GM21381 (cell line): ENCODE data around the gene PRKN.

Experiments used
- ATAC-seq: cut with Tn5 transposase; IDR thresholded peaks from one replicate; pipeline ENCODE4 v1.9.1; 2021; ENCODE audit warnings: mild to moderate bottlenecking, moderate library complexity; ENCODE audit not compliant: unreplicated experiment

Gene PRKN

GRCh38 chr6:161444464-161444863, 1283.1 kb downstream of the PRKN start:
- ATAC-seq: no peak

DNA sequence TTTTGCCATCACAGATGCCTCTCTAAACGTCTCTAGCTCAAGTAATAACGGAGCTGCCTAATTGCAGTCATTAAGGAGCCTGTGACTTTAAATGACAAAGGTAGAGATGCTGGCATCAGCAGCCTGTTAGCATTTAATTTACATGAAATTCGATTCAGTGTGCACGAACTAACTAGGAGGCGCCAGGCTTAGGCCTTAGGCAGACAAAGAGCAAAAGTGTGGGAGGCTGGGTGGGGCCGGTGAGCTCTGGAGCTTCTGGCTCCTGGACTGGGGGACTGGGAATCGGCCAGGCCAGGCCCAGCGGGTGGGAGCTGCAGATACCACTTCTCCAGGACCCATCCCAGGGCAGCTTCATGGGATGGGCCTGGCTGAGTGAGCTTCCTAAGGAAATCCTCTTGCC, 1283.7 kb downstream of the PRKN start:
- ATAC-seq: no peak

- no peak for ATAC-seq
These were observed 1285.1 kb downstream of the PRKN start for GRCh38 chr6:161442420-161442819.

- ATAC-seq: no peak
These were observed 1287.3 kb downstream of the PRKN start for GRCh38 chr6:161440299-161440698.

GRCh38 chr6:161439093-161439492, 1288.5 kb downstream of the PRKN start:
- ATAC-seq: no peak

DNA sequence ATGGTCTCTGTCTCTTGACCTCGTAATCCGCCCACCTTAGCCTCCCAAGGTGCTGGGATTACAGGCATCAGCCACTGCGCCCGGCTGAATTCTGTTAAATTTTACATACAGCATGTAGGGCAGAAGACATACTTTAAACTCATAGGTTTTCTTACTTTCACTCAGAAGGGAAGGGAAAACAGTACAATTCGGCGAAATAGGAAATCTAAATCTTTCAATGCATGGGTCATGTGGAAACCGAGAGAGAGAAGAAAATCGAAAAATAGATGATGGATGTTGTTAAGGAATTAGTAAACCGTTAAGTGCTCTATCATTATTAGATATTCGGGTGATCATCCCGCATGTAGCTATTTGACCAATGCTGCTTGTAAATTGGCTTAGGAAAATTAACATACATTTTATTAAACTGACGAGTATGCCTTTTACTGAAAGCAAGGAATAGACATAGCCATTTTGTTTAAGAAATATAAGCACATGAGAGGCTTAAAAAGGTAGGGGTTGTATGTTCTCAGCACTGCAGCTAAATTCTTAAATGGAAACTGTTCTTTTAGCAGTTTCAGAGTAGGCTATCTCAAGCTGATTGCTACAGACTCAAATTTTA, 1289.0 kb downstream of the PRKN start:
- ATAC-seq: no peak

- no peak for ATAC-seq
These were observed 1289.7 kb downstream of the PRKN start for GRCh38 chr6:161437851-161438250.

DNA sequence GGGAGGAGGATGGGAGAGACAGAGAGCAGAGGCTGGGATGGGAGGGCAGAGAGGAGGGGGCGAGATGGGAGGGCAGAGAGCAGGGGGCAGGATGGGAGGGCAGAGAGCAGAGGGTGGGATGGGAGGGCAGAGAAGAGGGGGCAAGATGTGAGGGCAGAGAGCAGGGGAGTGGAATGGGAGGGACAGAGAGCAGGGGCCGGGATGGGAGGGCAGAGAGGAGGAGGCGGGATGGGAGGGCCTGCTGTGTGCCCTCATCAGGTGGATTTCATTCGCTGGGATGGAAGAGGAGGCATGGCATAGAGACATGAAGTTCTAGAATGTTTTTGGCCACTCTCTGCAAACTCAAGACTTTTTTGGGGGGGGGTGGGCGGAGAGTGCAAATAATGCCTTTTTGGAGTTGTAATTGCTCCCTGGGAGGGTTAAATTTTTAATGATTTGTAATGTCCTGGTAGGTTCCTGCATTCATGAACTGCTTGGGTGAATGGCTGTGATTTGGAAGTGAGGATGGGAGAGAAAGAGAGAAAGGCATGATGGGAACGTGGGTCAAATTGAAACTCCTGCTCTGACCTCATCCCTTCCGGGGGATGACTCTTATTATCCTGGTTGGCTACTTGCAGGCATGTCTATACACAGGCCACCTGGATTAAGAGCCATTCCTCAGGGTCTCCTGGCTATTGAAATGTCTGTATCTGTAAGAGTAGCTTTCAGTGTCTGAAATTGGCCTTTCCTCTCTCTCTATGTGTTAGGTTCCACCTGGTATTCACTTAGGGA, 1291.3 kb downstream of the PRKN start:
- no peak for ATAC-seq

DNA sequence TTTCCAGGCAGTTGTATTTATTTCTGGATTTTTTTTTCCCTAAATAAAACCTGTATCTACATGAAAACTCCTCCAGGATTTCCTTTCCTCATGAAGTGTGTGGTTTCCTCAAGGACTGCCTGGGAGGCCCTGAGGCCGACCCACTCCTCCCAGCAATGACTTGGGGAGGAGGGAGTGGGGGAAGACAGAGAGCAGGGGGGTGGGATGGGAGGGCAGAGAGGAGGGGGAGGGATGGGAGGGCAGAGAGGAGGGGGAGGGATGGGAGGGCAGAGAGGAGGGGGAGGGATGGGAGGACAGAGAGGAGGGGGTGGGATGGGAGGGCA, 1291.9 kb downstream of the PRKN start:
- ATAC-seq: no peak

DNA sequence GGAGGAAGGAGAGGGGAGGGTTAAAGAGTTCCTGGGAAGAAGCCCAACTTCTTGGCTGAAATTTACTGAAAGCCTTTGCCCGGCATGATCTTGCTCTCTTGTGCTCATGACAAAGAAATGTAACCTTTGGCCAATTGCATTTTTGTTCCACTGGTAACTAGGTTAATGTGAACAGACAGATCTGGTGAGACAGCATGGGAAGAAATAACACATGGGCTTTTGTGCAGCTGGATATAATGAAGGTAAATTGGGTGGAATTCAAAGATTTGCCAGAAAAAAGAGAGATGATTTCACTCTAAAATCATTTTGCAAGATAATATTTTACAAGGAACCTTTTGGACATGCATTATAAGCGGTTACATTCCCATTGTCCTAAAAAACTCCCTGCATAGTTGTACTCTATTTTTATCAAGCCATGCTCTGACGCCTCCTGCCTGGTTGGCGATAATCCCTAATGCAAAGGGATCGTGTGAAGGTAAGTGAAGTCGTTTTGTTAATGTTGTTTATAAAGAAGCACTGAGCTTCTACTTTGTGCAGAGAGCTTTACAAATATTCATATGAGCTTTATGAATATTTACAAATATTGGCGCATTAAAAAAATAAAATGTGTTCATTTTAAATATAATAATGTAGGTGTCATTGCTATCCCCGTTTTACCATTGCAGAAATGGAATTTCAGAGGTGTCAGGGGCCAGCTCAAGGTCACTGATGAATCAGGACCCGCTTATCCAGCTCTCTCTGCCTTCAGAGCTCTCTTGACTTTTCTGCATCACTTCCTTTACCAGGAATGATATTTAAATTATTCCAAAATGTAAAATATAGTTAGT, 1292.4 kb downstream of the PRKN start:
- ATAC-seq: no peak

DNA sequence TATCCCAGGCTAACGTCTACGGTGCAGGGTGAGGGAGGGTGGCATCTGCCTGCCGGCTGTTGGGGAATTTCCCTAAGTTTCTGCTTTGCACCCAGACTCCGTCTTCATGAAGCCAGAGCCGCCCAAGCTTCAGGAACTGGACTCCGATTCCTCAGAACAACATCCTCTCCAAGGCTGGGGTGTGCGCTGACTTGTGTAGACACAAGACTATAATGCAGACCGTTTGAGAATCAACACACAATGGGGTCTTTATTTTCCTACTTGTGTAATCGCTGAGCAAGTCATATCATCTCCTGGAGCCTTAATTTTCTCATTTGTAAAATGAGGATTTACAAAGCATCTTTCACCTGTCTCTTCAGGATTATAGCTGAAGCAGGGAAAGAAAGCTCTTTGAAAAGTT, 1293.2 kb downstream of the PRKN start:
- no peak for ATAC-seq

DNA sequence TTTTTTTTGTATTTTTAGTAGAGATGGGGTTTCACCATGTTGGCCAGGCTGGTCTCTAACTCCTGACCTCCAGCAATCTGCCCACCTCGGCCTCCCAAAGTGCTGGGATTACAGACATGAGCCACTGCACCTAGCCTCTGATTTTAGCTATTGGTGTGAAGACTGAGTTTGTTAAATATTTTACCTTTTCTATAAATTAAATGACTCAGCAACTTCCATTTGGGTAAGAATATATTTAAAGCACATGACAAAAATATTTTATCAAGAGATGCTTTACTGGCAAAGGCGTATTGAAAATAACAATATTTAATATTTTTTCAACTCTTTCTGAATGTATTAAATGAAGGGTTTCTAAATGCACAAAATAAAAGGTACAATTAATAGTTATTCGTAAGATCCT, 1295.0 kb downstream of the PRKN start:
- ATAC-seq: no peak

- ATAC-seq: no peak
These were observed 1297.6 kb downstream of the PRKN start for GRCh38 chr6:161429921-161430490.

DNA sequence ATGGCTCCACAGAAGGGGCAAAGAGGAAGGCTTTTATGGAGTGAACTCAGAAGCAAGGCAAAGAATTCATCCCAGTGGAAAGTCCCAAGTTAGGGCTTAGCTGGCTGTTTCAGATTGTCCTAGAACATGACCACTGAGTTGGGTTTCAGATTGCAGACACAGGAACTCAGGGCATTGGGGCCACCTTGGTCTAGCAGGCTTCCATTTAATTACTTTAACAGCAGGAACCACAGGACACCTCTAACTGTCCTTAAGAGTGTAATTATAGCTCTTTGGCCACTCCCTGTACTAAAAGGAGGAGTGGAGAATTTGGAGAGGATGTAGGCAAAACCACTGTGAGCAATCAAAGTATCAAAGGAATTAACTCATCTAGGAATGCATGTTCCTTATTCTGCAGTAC, 1303.1 kb downstream of the PRKN start:
- ATAC-seq: no peak

GRCh38 chr6:161422710-161423680, 1304.6 kb downstream of the PRKN start:
- no peak for ATAC-seq

GRCh38 chr6:161418463-161418945, 1309.1 kb downstream of the PRKN start:
- peak; percentile 71 for ATAC-seq

DNA sequence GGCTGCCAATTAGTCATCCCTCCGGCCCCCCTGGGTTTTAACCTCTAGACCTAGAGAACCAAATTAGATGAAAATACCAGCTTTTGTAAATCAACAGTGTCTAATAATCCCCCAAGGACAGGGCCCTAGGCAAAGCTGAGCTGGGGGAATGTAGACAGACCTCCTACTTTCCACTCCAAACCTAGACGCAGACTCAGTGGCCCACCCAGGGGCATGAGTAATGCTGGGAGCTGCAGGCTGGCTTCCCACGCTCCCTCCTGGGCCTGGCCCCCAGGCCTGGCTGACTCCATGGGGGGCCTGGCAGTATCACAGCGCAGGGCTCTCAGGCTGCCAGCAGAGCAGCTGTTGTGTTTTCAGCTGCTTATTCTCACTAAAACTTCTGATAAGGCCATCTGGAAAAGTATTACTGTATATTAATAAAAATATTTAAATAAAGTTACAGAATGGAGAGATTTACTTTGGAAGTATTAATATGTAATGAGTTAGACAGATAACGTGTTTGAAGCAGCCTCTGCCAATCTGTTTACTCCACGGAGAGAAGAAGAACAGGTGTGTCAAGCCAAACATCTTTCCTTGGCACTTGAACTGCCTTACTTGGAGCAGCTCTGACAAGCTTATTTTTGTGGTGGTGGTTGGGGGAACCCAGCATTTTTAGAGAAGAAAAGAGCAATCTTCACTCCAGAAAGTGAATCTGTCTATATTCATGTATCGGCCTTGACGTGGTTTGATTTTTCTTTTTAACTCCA, 1309.7 kb downstream of the PRKN start:
- no peak for ATAC-seq

DNA sequence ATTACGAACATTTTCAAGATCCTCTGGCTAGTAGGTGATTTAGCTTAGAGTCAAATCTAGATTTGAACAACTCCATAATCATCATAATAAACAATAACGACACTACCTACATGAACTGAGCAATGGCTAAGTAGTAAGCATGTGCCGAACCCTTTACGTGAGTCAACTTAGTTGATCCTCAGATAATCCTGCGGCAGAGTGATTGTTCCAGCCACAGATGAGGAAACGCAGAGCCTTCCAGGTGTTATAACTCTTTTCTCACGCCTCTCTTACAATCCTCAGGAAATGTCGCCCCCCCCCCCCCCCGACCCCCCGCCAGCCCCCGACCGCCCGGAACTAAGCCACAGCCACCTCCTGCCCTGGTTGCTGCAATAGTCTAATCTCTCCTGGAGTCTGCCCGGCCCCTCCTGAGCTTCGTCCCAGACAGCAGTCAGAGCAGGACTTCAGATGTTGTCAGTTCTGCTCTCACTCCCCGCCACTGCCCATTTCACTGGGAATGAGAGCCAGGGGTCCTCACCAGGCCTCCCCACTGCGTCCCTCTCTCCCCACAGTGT, 1312.2 kb downstream of the PRKN start:
- ATAC-seq: no peak

GRCh38 chr6:161414707-161415106, 1312.9 kb downstream of the PRKN start:
- no peak for ATAC-seq
